ENCODE results near the gene RNF115.
"Not testable (repeated sequence)": the region's sequence is repeated elsewhere in the genome, so short reads cannot be mapped to it uniquely, and the experiment has no call there.

Gene RNF115

GRCh38 chr1:145771056-145771455 is 52.8 kb downstream of the RNF115 start:
- DNase-seq: no peak

GRCh38 chr1:145768004-145768403 is 55.9 kb downstream of the RNF115 start:
- DNase-seq: not testable (repeated sequence)

GRCh38 chr1:145766926-145767325 is 57.0 kb downstream of the RNF115 start:
- not testable (repeated sequence) for DNase-seq

- not testable (repeated sequence) for DNase-seq
Measured at GRCh38 chr1:145765585-145766360, 58.1 kb downstream of the RNF115 start.

- not testable (repeated sequence) for DNase-seq
Measured at GRCh38 chr1:145765127-145765526, 58.8 kb downstream of the RNF115 start.

- not testable (repeated sequence) for DNase-seq
Measured at GRCh38 chr1:145764231-145764940, 59.5 kb downstream of the RNF115 start.

- DNase-seq: not testable (repeated sequence)
Measured at GRCh38 chr1:145762001-145762400, 61.9 kb downstream of the RNF115 start.

- DNase-seq: not testable (repeated sequence)
Measured at GRCh38 chr1:145761498-145761897, 62.4 kb downstream of the RNF115 start.

- not testable (repeated sequence) for DNase-seq
Measured at GRCh38 chr1:145760395-145760949, 63.4 kb downstream of the RNF115 start.

- no peak for DNase-seq
Measured at GRCh38 chr1:145759721-145760120, 64.2 kb downstream of the RNF115 start.

- DNase-seq: no peak
Measured at GRCh38 chr1:145758575-145758974, 65.3 kb downstream of the RNF115 start.

GRCh38 chr1:145758116-145758515 is 65.8 kb downstream of the RNF115 start:
- no peak for DNase-seq

GRCh38 chr1:145757420-145757819 is 66.5 kb downstream of the RNF115 start:
- no peak for DNase-seq

- DNase-seq: peak; percentile 98
Measured at GRCh38 chr1:145751491-145752037, 72.3 kb downstream of the RNF115 start.

- no peak for DNase-seq
Measured at GRCh38 chr1:145750426-145750825, 73.5 kb downstream of the RNF115 start.

- DNase-seq: no peak
Measured at GRCh38 chr1:145747398-145748247, 76.3 kb downstream of the RNF115 start.

GRCh38 chr1:145740269-145740668 is 83.6 kb downstream of the RNF115 start:
- DNase-seq: no peak

GRCh38 chr1:145736191-145736590 is 87.7 kb downstream of the RNF115 start:
- no peak for DNase-seq

- DNase-seq: no peak
Measured at GRCh38 chr1:145730900-145731299, 93.0 kb downstream of the RNF115 start.

- DNase-seq: no peak
Measured at GRCh38 chr1:145730467-145730866, 93.4 kb downstream of the RNF115 start.

GRCh38 chr1:145729666-145730436 is 94.0 kb downstream of the RNF115 start:
- DNase-seq: peak; percentile 68

GRCh38 chr1:145729196-145729595 is 94.7 kb downstream of the RNF115 start:
- peak; percentile 54 for DNase-seq

All from fibroblast of upper back skin (primary cell).